Astrocyte of the cerebellum (primary cell): Measurements from ENCODE around the gene C11orf52.

ENCODE experiments used
- DNase-seq: peaks from one replicate; pipeline ENCODE4 v3.0.0-alpha.2; 2011; ENCODE audit warnings: low read depth
- H3K4me3 ChIP-seq: 2 replicates; pipeline ENCODE4 v1.5.1; 2011; ENCODE audit warnings: mild to moderate bottlenecking, low read depth, low read length, moderate library complexity
- in situ Hi-C: cut with HindIII; loops from 2 replicates; pipeline ENCODE4 v1.10.0; 2017; ENCODE audit warnings: low sequenced_read_pairs
- TF ChIP-seq, protein P1 (sequence below): IDR thresholded peaks from 2 replicates; pipeline ENCODE4 v1.5.1; 2012; ENCODE audit warnings: low read length, low read depth, moderate library complexity, mild to moderate bottlenecking; ENCODE audit errors: missing control alignments

Gene C11orf52

GRCh38 chr11:111913031-111913861 is 5.5 kb upstream of the C11orf52 start:
- TF ChIP-seq, protein P1, sequence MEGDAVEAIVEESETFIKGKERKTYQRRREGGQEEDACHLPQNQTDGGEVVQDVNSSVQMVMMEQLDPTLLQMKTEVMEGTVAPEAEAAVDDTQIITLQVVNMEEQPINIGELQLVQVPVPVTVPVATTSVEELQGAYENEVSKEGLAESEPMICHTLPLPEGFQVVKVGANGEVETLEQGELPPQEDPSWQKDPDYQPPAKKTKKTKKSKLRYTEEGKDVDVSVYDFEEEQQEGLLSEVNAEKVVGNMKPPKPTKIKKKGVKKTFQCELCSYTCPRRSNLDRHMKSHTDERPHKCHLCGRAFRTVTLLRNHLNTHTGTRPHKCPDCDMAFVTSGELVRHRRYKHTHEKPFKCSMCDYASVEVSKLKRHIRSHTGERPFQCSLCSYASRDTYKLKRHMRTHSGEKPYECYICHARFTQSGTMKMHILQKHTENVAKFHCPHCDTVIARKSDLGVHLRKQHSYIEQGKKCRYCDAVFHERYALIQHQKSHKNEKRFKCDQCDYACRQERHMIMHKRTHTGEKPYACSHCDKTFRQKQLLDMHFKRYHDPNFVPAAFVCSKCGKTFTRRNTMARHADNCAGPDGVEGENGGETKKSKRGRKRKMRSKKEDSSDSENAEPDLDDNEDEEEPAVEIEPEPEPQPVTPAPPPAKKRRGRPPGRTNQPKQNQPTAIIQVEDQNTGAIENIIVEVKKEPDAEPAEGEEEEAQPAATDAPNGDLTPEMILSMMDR, result no peak
- in situ Hi-C loops, result no loop called here
- no peak for DNase-seq
- no peak overlapping the region for H3K4me3 ChIP-seq

- no peak for DNase-seq
- H3K4me3 ChIP-seq, result no peak overlapping the region
- TF ChIP-seq, protein P1, result no peak
- in situ Hi-C loops, result no loop called here
Observed at GRCh38 chr11:111913997-111914396, 4.7 kb upstream of the C11orf52 start.

DNA sequence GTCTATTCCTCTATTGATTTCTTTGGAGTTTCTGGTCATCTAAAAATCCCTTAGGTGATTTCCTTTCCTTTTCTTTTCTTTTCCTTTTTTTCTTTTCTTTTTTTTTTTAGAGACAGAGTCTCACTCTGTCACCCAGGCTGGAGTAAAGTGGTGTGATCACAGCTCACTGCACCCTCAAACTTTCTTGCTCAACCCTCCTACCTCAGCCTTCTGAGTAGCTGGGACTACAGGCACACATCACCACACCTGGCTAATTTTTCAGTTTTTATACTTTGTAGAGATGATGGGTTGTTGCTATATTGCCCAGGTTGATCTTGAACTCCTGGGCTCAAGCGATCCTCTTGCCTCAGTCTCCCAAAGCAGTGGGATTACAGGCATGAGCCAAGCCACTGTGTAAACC is 1.9 kb upstream of the C11orf52 start:
- H3K4me3 ChIP-seq, result no peak overlapping the region
- TF ChIP-seq, protein P1, result no peak
- no peak for DNase-seq
- in situ Hi-C loops, result no loop called here

DNA sequence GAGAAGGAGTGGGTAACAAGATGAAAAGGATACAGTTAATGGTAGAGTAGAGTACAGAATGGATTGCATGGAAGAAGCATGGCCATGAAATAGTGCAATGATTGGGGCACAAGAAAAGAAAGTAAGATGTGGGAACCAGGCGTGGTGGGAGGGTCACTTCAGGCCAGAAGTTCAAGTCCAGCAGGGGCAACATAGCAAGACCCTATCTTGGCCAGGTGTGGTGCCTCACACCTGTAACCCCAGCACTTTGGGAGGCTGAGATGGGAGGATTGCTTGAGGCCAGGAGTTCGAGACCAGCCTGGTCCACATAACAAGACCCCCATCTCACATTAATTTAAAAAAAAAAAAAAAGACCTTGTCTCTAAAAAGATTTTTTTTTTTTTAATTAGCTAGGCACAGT is 1.4 kb upstream of the C11orf52 start:
- no peak overlapping the region for H3K4me3 ChIP-seq
- no peak for DNase-seq
- in situ Hi-C loops, result no loop called here
- TF ChIP-seq, protein P1, result no peak

- in situ Hi-C loops, result no loop called here
- no peak for DNase-seq
- TF ChIP-seq, protein P1, result no peak
- no peak overlapping the region for H3K4me3 ChIP-seq
Observed at GRCh38 chr11:111917788-111918187, 925 bp upstream of the C11orf52 start.

GRCh38 chr11:111920908-111921307 is 2.2 kb downstream of the C11orf52 start:
- no peak overlapping the region for H3K4me3 ChIP-seq
- in situ Hi-C loops, result no loop called here
- TF ChIP-seq, protein P1, result no peak
- no peak for DNase-seq
